HG03439 (cell line): ENCODE data around the gene MEI1.
"Not testable (repeated sequence)": the region's sequence is repeated elsewhere in the genome, so short reads cannot be mapped to it uniquely, and the experiment has no call there.

Experiments
- ATAC-seq: cut with Tn5 transposase; IDR thresholded peaks from one replicate; pipeline ENCODE4 v1.9.1; 2021; ENCODE audit warnings: mild to moderate bottlenecking, moderate library complexity; ENCODE audit not compliant: unreplicated experiment

The MEI1 gene

GRCh38 chr22:41834005-41834944 is 135.0 kb downstream of the MEI1 start:
- no peak for ATAC-seq

GRCh38 chr22:41835462-41835861 is 136.2 kb downstream of the MEI1 start:
- not testable (repeated sequence) for ATAC-seq

- ATAC-seq: no peak
Measured at GRCh38 chr22:41836551-41836950, 137.2 kb downstream of the MEI1 start.

- ATAC-seq: no peak
Measured at GRCh38 chr22:41838842-41839618, 139.7 kb downstream of the MEI1 start.

- no peak for ATAC-seq
Measured at GRCh38 chr22:41840216-41840615, 140.9 kb downstream of the MEI1 start.

GRCh38 chr22:41841085-41841712 is 141.9 kb downstream of the MEI1 start:
- no peak for ATAC-seq

GRCh38 chr22:41842996-41843970 is 144.0 kb downstream of the MEI1 start:
- ATAC-seq: no peak

- ATAC-seq: no peak
Measured at GRCh38 chr22:41844036-41844435, 144.7 kb downstream of the MEI1 start.

- ATAC-seq: no peak
Measured at GRCh38 chr22:41844513-41844912, 145.2 kb downstream of the MEI1 start.

- no peak for ATAC-seq
Measured at GRCh38 chr22:41845380-41846267, 146.3 kb downstream of the MEI1 start.

GRCh38 chr22:41846268-41846987 is 147.1 kb downstream of the MEI1 start:
- no peak for ATAC-seq

- no peak for ATAC-seq
Measured at GRCh38 chr22:41847300-41847699, 148.0 kb downstream of the MEI1 start.

GRCh38 chr22:41848468-41848867 is 149.2 kb downstream of the MEI1 start:
- no peak for ATAC-seq
